Activated CD8-positive, alpha-beta T cell treated with anti-CD3 and anti-CD28 coated beads, Interleukin-2, amount 10 ng/mL, durations not matched to agents 7 days and 5 days (primary cell): ENCODE data around the gene PTPN2. TPM values are rescaled to one million over a fixed set of nuclear protein-coding genes. Genes with fewer than 3 reads are reported as not detected.

Experiments used
- ATAC-seq: fragments of 150-1000 bp; cut with Tn5 transposase; one replicate; pipeline ENCODE4 v1.10.0; 2021; ENCODE audit warnings: moderate library complexity
- CTCF ChIA-PET: fragments of 350-600 bp; sonication (Branson Sonifier 250); formaldehyde crosslinking; loops from one replicate; lab custom pipeline; 2021; ENCODE audit warnings: antibody characterized with exemption; lab: Charles Lee
- POLR2A ChIA-PET: fragments of 350-600 bp; sonication (Branson Sonifier 250); formaldehyde crosslinking; loops from one replicate; lab custom pipeline; 2021; ENCODE audit warnings: antibody characterized with exemption; lab: Charles Lee
- DNase-seq: peaks from one replicate; pipeline ENCODE4 v3.0.0-alpha.2; 2020
- H3K27ac Mint-ChIP-seq: one replicate; pipeline ENCODE4 v1.8.0; 2021; ENCODE audit warnings: mild to moderate bottlenecking, mixed read lengths
- H3K27me3 Mint-ChIP-seq: one replicate; pipeline ENCODE4 v1.8.0; 2021; ENCODE audit warnings: low read depth, mixed read lengths
- H3K36me3 Mint-ChIP-seq: one replicate; pipeline ENCODE4 v1.8.0; 2021; ENCODE audit warnings: low read depth, mixed read lengths
- H3K4me1 Mint-ChIP-seq: one replicate; pipeline ENCODE4 v1.8.0; 2021; ENCODE audit warnings: low read depth, mixed read lengths
- H3K4me3 Mint-ChIP-seq: one replicate; pipeline ENCODE4 v1.8.0; 2021; ENCODE audit warnings: mild to moderate bottlenecking, mixed read lengths
- H3K9me3 Mint-ChIP-seq: one replicate; pipeline ENCODE4 v1.8.0; 2022; ENCODE audit warnings: mixed read lengths; ENCODE audit not compliant: insufficient read depth
- total RNA-seq, 2 experiments: library from RNA; stranded (reverse); gene quantifications; one replicate each; pipeline ENCODE4 v1.2.3, GENCODE V29; 2021

Gene PTPN2
- total RNA-seq, 2 experiments from 2014 or later: 52.9 to 53.6 TPM

- H3K27me3 Mint-ChIP-seq: peaks cover 29% of the 10 kb centered on the region
- DNase-seq: no peak
- no peak for ATAC-seq
- H3K36me3 Mint-ChIP-seq: peaks cover 3% of the 10 kb centered on the region
- CTCF ChIA-PET: interaction anchor here (0.8 to 4.3 kb wide), 8 partner anchors 8 to 171 kb away, joined by 4 to 33 read pairs (median 13); partner anchors contain the start of gene PTPN2
- no peak overlapping the region for H3K4me3 Mint-ChIP-seq
- no peak overlapping the region for H3K27ac Mint-ChIP-seq
- H3K9me3 Mint-ChIP-seq: peaks cover 4% of the 10 kb centered on the region
- POLR2A ChIA-PET: interaction anchor here (0.7 to 1.4 kb wide), 2 partner anchors 11 to 55 kb away, joined by 4 read pairs; partner anchors contain the start of gene PTPN2
- peaks cover 6% of the 10 kb centered on the region for H3K4me1 Mint-ChIP-seq
Measured at GRCh38 chr18:12895014-12895413, 11.0 kb upstream of the PTPN2 start.

- H3K36me3 Mint-ChIP-seq: peaks cover 3% of the 10 kb centered on the region
- no peak overlapping the region for H3K27ac Mint-ChIP-seq
- H3K27me3 Mint-ChIP-seq: peaks cover 13% of the 10 kb centered on the region
- peaks cover 8% of the 10 kb centered on the region for H3K4me1 Mint-ChIP-seq
- no peak for ATAC-seq
- no peak for DNase-seq
- H3K9me3 Mint-ChIP-seq: peaks cover 4% of the 10 kb centered on the region
- CTCF ChIA-PET: interaction anchor here (0.9 to 4.3 kb wide), 10 partner anchors 8 to 170 kb away, joined by 3 to 33 read pairs (median 7); partner anchors contain the start of gene PTPN2
- POLR2A ChIA-PET: no interaction called here
- H3K4me3 Mint-ChIP-seq: no peak overlapping the region
Measured at GRCh38 chr18:12891561-12891960, 7.5 kb upstream of the PTPN2 start.

GRCh38 chr18:12890964-12891363 is 6.9 kb upstream of the PTPN2 start:
- Mint-ChIP-seq H3K27me3 (peaks cover 13% of the 10 kb centered on the region), H3K4me1 (peaks cover 11% of the 10 kb centered on the region), H3K9me3 (peaks cover 4% of the 10 kb centered on the region), H3K27ac (no peak overlapping the region), H3K4me3 (no peak overlapping the region), H3K36me3 (peaks cover 3% of the 10 kb centered on the region)
- POLR2A ChIA-PET: interaction anchor here (1.0 kb wide), 1 partner anchor 80 kb away, joined by 3 read pairs; no protein-coding TSS in a partner anchor
- no peak for ATAC-seq
- no peak for DNase-seq
- CTCF ChIA-PET: interaction anchor here (0.9 to 3.4 kb wide), 9 partner anchors 20 to 170 kb away, joined by 3 to 24 read pairs (median 6); no protein-coding TSS in a partner anchor

- no peak overlapping the region for H3K4me3 Mint-ChIP-seq
- H3K36me3 Mint-ChIP-seq: peaks cover 5% of the 10 kb centered on the region
- ATAC-seq (no peak), DNase-seq (no peak)
- peaks cover 31% of the 10 kb centered on the region for H3K4me1 Mint-ChIP-seq
- H3K27me3 Mint-ChIP-seq: no peaks in the 10 kb centered on the region
- POLR2A ChIA-PET: interaction anchor here (1.3 kb wide), 1 partner anchor 26 kb away, joined by 3 read pairs; no protein-coding TSS in a partner anchor
- peaks cover 4% of the 10 kb centered on the region for H3K9me3 Mint-ChIP-seq
- no peak overlapping the region for H3K27ac Mint-ChIP-seq
- CTCF ChIA-PET: interaction anchor here (1.0 to 3.9 kb wide), 10 partner anchors 8 to 159 kb away, joined by 3 to 20 read pairs (median 5); no protein-coding TSS in a partner anchor
Measured at GRCh38 chr18:12886498-12887126, 2.6 kb upstream of the PTPN2 start.

GRCh38 chr18:12885500-12885899 is 1.5 kb upstream of the PTPN2 start:
- ChIA-PET CTCF (interaction anchor here (1.1 to 6.1 kb wide), 8 partner anchors 8 to 161 kb away, joined by 3 to 33 read pairs (median 6); no protein-coding TSS in a partner anchor), POLR2A (interaction anchor here (1.6 kb wide), 1 partner anchor 105 kb away, joined by 5 read pairs; the partner anchor contains the start of gene CEP192)
- Mint-ChIP-seq H3K4me3 (no peak overlapping the region), H3K27me3 (no peaks in the 10 kb centered on the region), H3K9me3 (peaks cover 2% of the 10 kb centered on the region), H3K27ac (no peak overlapping the region), H3K36me3 (peaks cover 10% of the 10 kb centered on the region), H3K4me1 (peaks cover 42% of the 10 kb centered on the region)
- no peak for DNase-seq
- no peak for ATAC-seq

- DNase-seq (no peak), ATAC-seq (no peak)
- Mint-ChIP-seq H3K27me3 (no peaks in the 10 kb centered on the region), H3K4me1 (peaks cover 50% of the 10 kb centered on the region), H3K4me3 (peak overlapping the region; percentile 90), H3K27ac (peak overlapping the region; percentile 88), H3K9me3 (no peaks in the 10 kb centered on the region), H3K36me3 (peaks cover 9% of the 10 kb centered on the region)
- POLR2A ChIA-PET: interaction anchor here (0.8 to 1.9 kb wide), 23 partner anchors 11 to 508 kb away, joined by 3 to 21 read pairs (median 5); partner anchors contain the start of genes AFG3L2 and CEP192
- CTCF ChIA-PET: interaction anchor here (1.1 to 6.1 kb wide), 9 partner anchors 9 to 160 kb away, joined by 3 to 33 read pairs (median 5); no protein-coding TSS in a partner anchor
Measured at GRCh38 chr18:12884406-12885323, 628 bp upstream of the PTPN2 start.

GRCh38 chr18:12883372-12883683 is 709 bp downstream of the PTPN2 start:
- H3K4me3 Mint-ChIP-seq: peak overlapping the region; percentile 95
- H3K36me3 Mint-ChIP-seq: peaks cover 12% of the 10 kb centered on the region
- ATAC-seq (peak; percentile 14), DNase-seq (no peak)
- H3K27ac Mint-ChIP-seq: peak overlapping the region; percentile 91
- ChIA-PET POLR2A (interaction anchor here (0.6 to 2.2 kb wide), 25 partner anchors 12 to 731 kb away, joined by 3 to 21 read pairs (median 5); partner anchors contain the start of genes AFG3L2 and CEP192), CTCF (interaction anchor here (0.7 to 6.1 kb wide), 7 partner anchors 11 to 139 kb away, joined by 3 to 33 read pairs (median 3); no protein-coding TSS in a partner anchor)
- peaks cover 59% of the 10 kb centered on the region for H3K4me1 Mint-ChIP-seq
- H3K27me3 Mint-ChIP-seq: no peaks in the 10 kb centered on the region
- no peaks in the 10 kb centered on the region for H3K9me3 Mint-ChIP-seq

GRCh38 chr18:12882453-12883371 is 1.3 kb downstream of the PTPN2 start:
- peak overlapping the region; percentile 83 for H3K27ac Mint-ChIP-seq
- no peaks in the 10 kb centered on the region for H3K27me3 Mint-ChIP-seq
- ATAC-seq (no peak), DNase-seq (no peak)
- POLR2A ChIA-PET: interaction anchor here (0.6 to 2.2 kb wide), 17 partner anchors 19 to 506 kb away, joined by 3 to 21 read pairs (median 5); partner anchors contain the start of genes AFG3L2 and CEP192
- H3K9me3 Mint-ChIP-seq: no peaks in the 10 kb centered on the region
- H3K4me3 Mint-ChIP-seq: peak overlapping the region; percentile 95
- CTCF ChIA-PET: interaction anchor here (0.7 to 6.1 kb wide), 8 partner anchors 11 to 156 kb away, joined by 3 to 33 read pairs (median 4); no protein-coding TSS in a partner anchor
- H3K4me1 Mint-ChIP-seq: peaks cover 59% of the 10 kb centered on the region
- H3K36me3 Mint-ChIP-seq: peaks cover 12% of the 10 kb centered on the region

GRCh38 chr18:12880541-12880910 is 3.5 kb downstream of the PTPN2 start:
- H3K27ac Mint-ChIP-seq: peak overlapping the region; percentile 21
- DNase-seq (no peak), ATAC-seq (no peak)
- H3K9me3 Mint-ChIP-seq: no peaks in the 10 kb centered on the region
- no peaks in the 10 kb centered on the region for H3K27me3 Mint-ChIP-seq
- CTCF ChIA-PET: interaction anchor here (1.3 to 6.1 kb wide), 3 partner anchors 13 to 37 kb away, joined by 3 to 33 read pairs (median 5); no protein-coding TSS in a partner anchor
- H3K4me1 Mint-ChIP-seq: peaks cover 51% of the 10 kb centered on the region
- POLR2A ChIA-PET: interaction anchor here (0.7 to 1.5 kb wide), 4 partner anchors 24 to 255 kb away, joined by 3 to 4 read pairs (median 3); no protein-coding TSS in a partner anchor
- H3K36me3 Mint-ChIP-seq: peaks cover 21% of the 10 kb centered on the region
- H3K4me3 Mint-ChIP-seq: no peak overlapping the region
